ENCODE results near the gene CEP350.

DNA sequence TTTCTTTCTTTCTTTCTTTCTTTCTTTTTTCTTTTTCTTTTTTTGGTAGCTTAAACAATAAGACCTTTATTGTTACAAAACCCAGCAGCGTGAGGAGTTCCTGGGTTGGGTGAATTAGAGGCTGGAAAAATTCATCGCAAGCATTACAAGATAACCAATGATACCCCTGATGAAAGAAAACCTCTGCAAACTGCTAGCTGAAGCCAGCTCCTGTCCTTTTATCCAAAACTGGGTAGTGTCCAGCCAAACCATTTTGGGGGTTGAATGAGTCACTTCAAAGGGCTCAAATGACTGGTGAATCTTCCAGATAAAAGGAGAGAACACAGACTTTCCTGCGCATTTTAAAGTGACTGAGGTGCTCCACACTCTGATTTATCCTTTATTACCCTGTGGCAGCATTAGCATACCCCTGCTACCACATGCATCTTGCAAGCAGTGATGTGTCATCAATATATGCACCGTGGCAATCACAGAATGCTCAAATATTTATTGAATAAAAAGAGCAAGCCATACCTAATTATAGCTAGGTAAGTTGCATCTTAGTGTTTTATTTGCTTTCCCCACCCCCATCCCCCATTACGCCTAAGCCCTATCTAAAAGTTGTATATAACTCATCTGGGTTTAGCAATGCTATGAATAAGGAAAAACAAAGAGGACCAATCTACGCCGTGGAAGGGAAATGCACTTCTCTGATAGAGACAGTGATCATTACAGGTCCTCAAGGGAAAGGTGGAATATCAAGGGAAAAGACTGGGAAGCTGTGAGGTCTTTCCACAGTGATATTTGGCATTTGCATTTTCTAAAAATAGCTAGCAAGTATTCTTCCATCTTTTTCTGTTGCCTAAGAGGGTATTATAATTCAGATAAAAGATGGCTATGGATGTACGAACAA lies 32.4 kb upstream of the CEP350 start:
- TF ChIP-seq CTCF (conservative IDR thresholded peaks at IDR 0.05; ENCODE audit: low read length) (no peak), EZH2phosphoT487 (IDR thresholded peaks at IDR 0.05; ENCODE audit: borderline replicate concordance, low read depth, low read length) (no peak)
